Mucosa of gallbladder (tissue), 1 donor: ENCODE data around the gene KANK4. TPM values are rescaled to one million over a fixed set of nuclear protein-coding genes. Genes with fewer than 3 reads are reported as not detected.
"Not testable (repeated sequence)": the region's sequence is repeated elsewhere in the genome, so short reads cannot be mapped to it uniquely, and the experiment has no call there.

Source experiments
- DNase-seq: peaks from one replicate; pipeline ENCODE4 v3.0.0-alpha.2; 2020; ENCODE audit warnings: low spot score
- total RNA-seq: library from RNA; stranded (reverse); gene quantifications from one replicate; pipeline ENCODE4 v1.2.1, GENCODE V29; 2021
- donor health status: DM: no; HTN: no; CAD: no.

Gene KANK4
- total RNA-seq, 1 donor from 2014 or later: 0.20 TPM

- DNase-seq: no peak
Measured at GRCh38 chr1:62237950-62238374, 81.3 kb downstream of the KANK4 start.

- no peak for DNase-seq
Measured at GRCh38 chr1:62237361-62237760, 81.9 kb downstream of the KANK4 start.

DNA sequence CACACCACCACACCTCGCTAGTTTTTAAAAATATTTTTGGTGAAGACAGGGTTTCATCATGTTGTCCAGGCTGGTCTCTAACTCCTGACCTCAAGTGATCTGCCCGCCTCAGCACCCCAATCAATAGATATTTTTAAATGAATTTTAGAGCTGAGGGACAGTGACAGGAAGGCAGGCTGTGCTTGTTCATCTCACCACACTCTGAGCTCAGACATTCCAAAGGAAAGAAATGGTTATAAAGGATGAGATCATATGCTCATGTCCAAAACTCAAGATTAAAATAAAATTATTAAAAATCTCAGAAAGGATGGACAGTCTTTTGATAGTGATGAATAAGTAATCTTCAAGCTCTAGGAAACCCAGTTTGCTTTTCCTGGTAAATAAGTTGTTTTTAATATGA lies 83.7 kb downstream of the KANK4 start:
- no peak for DNase-seq

- no peak for DNase-seq
Measured at GRCh38 chr1:62234688-62235087, 84.5 kb downstream of the KANK4 start.

DNA sequence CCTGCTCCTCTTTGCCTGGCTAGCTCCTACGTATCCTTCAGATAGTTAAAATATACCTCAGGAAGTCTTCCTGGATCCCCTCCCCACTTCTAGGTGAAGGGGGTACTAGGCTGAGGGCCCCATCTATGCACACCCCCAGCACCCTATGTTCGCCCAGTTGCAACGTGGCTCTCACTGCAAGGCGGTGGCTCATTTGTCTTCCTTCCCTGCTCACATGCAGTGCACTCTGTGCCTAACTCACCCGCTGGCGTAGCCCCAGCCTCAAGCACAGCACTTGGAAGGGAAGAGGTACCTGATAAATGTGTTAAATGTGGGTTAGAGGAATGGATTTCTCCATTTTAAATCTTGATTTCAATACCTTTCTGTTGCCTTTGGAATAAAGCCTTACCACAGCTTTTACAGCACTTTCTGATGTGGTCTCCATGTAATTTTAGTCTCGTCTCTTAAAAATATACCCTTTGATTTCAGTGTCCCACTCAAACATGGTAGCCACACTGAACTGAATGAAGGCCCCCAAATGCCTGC lies 85.2 kb downstream of the KANK4 start:
- DNase-seq: no peak

DNA sequence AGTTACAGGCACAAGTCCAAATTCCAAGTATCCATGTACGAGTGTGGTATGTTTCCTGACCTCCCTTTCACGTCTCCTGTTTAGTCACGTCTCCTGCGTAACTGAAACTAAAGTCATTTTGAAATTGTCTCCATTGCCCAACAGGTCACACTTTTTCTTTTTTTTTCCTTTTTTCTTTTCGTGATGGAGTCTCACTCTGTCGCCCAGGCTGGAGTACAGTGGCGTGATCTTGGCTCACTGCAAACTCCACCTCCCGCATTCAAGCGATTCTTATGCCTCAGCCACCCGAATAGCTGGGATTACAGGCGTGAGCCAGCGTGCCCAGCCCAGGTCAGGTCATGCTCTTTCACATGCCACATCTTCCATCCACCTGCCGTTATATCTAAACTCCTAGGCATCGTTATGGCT lies 86.4 kb downstream of the KANK4 start:
- DNase-seq: no peak

GRCh38 chr1:62230718-62231117 lies 88.5 kb downstream of the KANK4 start:
- DNase-seq: no peak

DNA sequence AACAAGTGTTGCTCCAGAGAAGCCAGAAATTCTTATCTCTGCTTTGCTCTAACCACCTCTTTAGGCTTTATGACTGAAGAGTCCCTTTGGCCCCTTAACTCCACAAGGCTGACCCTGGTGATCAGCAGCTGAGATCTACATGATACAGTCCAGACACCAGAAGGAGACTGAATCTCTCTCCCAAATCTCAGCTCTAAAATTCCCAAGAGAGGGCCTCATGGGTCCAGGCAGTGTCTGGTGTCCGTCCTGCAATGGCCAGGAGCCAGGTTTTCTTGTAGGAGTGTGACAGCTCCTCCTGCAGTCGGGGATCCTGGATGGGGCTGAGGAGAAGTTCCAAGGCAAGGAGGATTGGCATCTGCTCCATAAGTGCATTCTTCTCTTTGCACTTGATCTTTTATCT lies 89.3 kb downstream of the KANK4 start:
- DNase-seq: no peak

- no peak for DNase-seq
Measured at GRCh38 chr1:62229468-62229867, 89.8 kb downstream of the KANK4 start.

DNA sequence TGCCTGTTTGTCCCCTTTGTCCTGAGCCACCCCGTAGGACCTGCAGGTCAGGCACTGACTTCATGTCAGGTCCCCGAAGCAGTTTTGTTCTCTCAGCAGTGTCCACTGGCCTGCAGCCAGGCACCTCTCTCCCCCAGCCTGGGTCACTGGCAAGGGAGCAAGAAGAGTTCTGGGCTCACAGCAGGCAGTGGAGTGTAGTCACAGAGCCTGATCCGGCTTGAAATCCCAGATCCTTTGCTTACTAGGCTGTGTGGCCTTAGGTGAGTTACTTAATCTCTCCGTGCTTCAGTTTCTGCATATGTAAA lies 90.4 kb downstream of the KANK4 start:
- no peak for DNase-seq

DNA sequence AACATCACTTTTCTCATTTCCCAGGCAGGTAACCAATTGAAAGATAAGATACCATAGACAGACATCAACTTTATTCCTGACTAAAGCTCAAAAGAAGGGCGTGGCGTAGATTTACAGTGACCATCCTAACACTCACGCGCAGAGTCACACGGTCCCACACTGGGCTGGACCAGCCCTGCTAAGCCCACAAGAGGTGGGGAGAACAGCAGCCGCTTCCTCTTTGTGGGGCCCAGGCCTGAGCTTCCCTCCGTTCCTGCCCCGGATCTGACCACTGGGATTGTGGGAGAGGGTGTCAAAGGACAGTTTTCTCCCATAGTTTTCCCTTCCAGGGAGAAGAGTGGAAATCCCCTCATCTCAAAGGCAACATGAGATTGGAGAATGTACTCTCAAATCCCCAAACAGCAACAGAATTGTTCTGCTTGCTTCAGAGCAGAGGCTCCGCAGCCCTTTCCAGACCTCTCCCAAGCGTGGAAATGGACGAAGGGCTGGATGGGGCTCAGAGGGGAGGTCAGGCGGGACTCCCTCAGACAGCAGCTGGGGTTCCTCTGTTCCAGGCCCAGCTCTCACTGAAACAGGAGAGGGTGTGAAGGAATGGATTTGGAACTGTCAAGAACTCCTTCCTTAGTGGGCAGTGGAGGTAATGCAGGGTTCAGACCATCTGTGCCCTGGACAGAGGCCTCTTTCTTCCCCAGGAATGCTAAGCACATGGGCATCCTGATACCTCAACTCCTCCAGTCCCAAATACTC lies 90.9 kb downstream of the KANK4 start:
- DNase-seq: no peak

DNA sequence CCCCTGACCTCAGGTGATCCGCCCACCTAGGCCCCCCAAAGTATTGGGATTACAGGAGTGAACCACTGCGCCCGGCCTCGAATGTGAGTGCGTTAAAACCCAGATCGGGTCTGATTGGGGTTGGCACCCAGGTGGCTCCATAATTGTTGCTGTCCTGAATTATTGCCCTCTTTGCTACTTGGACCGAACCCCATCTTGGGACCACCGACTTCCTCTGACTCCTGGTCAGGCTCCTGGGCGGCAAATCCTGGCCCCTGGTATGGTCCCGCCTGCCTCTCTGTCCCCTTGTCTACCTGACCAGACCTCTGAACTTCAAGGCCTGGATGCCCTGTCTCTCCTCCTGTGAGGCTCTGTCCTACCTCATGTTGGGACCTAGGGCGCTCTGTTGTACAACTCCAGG lies 91.7 kb downstream of the KANK4 start:
- DNase-seq: no peak

GRCh38 chr1:62224182-62224581 lies 95.1 kb downstream of the KANK4 start:
- DNase-seq: no peak

- DNase-seq: no peak
Measured at GRCh38 chr1:62222321-62222720, 96.9 kb downstream of the KANK4 start.

GRCh38 chr1:62221171-62221570 lies 98.1 kb downstream of the KANK4 start:
- no peak for DNase-seq

DNA sequence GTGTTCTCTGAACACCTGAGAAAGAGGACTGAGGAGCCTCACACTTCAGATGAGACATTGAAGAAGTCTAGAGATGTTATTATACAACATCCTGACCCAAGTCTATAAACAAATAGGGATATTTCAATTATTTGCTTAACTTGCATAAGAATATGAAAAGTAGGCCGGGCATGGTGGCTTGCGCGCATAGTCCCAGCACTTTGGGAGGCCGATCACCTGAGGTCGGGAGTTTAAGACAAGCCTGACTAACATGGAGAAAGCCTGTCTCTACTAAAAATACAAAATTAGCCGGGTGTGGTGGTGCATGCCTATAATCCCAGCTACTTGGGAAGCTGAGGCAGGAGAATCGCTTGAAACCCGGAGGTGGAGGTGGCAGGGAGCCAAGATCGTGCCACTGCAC lies 98.8 kb downstream of the KANK4 start:
- not testable (repeated sequence) for DNase-seq

DNA sequence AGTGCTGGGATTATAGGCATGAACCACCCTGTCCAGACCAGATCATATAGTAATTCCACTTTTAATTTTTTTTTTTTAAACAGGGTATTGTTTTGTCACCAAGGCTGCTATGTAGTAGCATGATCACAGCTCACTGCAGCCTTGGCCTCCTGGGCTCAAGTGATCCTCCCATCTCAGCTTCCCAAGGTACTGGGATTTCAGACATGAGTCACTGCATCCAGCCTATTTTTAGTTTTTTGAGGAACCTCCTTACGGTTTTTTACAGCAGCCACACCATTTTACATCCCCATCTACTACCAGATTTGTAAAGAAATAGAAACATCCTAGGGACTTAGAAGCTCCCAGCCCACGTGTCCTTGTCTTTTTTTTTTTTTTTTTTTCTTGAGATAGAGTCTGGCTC lies 100.6 kb downstream of the KANK4 start:
- no peak for DNase-seq

GRCh38 chr1:62213075-62213914 lies 105.9 kb downstream of the KANK4 start:
- DNase-seq: no peak

DNA sequence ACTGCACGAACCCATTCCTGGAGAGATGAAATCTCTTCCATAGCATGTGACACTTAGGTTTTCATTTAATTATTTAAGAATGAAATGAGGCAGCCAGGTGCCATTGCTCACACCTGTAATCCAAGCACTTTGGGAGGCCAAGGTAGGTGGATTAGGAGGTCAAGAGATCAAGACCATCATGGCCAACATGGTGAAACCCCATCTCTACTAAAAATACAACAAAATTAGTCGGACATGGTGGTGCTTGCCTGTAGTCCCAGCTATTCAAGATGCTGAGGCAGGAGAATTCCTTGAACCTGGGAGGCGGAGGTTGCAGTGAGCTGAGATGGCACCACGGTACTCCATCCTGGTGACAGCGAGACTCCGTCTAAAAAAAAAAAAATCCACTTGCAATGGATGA lies 106.8 kb downstream of the KANK4 start:
- no peak for DNase-seq

GRCh38 chr1:62210960-62211359 lies 108.3 kb downstream of the KANK4 start:
- no peak for DNase-seq

DNA sequence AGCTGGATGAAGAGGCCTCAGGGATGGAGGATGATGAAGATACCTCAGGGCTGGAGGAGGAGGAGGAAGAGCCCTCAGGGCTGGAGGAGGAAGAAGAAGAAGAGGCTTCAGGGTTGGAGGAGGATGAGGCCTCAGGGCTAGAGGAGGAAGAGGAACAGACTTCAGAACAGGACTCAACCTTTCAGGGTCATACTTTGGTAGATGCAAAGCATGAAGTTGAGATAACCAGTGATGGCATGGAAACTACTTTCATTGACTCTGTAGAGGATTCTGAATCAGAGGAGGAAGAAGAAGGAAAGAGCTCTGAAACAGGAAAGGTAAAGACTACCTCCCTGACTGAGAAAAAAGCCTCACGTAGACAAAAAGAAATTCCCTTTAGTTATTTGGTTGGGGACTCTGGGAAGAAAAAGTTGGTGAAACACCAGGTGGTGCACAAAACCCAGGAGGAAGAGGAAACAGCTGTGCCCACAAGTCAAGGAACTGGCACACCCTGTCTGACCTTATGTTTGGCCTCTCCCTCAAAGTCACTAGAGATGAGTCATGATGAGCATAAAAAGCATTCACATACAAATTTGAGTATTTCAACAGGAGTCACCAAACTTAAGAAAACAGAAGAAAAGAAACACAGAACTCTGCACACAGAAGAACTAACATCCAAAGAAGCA lies 109.2 kb downstream of the KANK4 start:
- no peak for DNase-seq

- DNase-seq: no peak
Measured at GRCh38 chr1:62208970-62209369, 110.3 kb downstream of the KANK4 start.

DNA sequence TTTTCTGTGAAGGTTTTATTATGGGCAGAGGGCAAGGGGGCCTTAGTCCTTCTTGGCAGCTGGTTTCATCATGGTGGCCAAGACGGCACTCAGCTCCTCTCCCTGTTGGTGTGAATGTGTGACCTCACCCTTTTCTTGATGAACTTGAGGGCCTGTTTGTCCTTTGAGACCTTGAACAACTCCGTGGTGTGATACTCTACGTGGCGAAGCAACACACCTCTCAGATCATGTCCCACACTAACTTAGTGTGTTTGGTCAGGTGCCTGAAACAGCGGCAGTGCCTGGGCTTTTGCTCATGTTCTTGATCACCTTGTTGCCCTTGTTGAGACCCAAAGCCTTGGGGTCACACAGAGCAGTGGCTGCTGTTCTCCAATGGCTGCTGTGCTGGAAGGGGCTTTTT lies 111.1 kb downstream of the KANK4 start:
- no peak for DNase-seq
